PFSK-1 (cell line): ENCODE results near the gene CSN3.

Source experiments
- REST ChIP-seq, 2 experiments: IDR thresholded peaks; 2 replicates each; pipeline versions ENCODE4 v1.6.1 to v1.8.0; 2011 to 2012; ENCODE audit warnings: low read depth in 2 of 2, low read length in 2 of 2, control low read depth in 1 of 2, inconsistent platforms in 1 of 2, mild to moderate bottlenecking in 1 of 2, moderate library complexity in 1 of 2; ENCODE audit not compliant: insufficient read depth in 1 of 2
- TAF1 ChIP-seq: IDR thresholded peaks from 2 replicates; pipeline ENCODE4 v1.6.1; 2012; ENCODE audit warnings: low read length, control low read depth, borderline replicate concordance; ENCODE audit not compliant: insufficient read depth

DNA sequence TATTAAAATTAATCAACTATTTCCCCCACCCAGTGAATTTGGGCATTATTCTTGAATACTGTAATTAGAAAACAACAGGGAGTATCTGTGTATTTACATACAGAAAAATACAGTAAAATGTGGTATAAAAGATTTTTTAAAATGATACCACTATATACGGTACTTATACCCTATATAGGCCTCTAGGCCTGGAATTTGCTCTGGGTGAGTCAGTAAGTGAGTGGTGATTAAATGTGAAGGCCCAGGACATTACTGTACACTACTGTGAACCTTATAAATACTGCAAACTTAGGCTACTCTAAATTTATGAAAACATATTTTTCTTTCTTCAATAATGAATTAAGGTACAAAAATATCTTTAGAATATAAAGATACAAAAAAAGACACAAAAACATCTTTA, 6.3 kb upstream of the CSN3 start:
- no peak for TF ChIP-seq TAF1
- TF ChIP-seq REST (IDR thresholded peaks at IDR 0.05; ENCODE audit: insufficient read depth in 1 of 2, low read depth in 2 of 2, low read length in 2 of 2): no peak
